ENCODE data around the gene SGCD.

The SGCD gene

DNA sequence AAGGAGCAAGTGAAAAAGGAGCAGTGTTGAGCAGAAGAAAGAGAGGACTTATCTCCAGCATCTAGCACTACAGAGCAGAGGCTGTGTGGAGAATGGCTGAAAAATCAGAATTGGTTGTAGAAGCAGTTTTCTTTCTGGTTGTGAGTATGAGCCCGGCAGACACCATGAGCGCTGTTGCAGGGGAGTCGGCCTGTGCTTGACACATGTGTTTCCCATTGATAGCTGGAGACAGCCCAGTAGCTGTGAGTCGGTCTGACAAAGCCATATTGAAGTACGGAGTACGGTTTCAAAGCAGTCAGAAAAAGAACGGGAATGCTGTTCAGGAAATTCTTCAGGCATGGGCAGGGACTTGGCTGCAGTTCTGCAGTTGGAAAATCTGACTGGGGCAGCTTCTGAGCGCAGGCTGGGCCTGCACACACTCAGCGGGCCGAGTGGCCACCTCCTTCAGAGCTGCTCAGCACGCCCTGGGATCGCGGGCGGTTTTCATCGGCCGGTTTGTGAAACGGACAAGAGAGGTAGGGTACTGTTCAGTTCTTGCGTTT is at the start of gene SGCD:
SGCD (plus strand) TSS at position 447 of the 542 bp plus-strand sequence.
- in situ Hi-C loops (cut with MboI; ENCODE audit: low sequenced_read_pairs) = no loop called here

DNA sequence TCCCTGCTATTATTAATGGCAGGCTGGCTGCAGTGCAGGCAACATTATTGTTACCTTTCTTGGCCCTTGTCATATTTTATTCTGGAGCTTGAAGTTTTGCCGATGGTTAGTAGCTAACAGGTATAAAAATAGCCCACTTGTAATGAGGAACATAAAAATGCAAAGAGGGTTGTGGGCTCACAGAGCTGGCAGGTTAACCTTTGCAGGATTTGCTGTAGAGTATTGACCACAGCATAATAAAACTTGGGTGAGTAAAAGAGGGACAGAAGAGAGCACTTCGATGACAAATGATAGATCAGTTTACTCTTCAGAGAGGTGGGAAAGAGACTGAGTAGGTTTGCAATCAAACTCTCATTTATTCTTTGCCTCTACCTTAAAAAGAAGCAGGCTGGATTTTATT is 49.7 kb upstream of the SGCD start:
- in situ Hi-C loops (cut with MboI; ENCODE audit: low sequenced_read_pairs) = no loop called here

- in situ Hi-C loops (cut with MboI; ENCODE audit: low sequenced_read_pairs) = no loop called here
Observed at GRCh38 chr5:156295431-156295830, 31.5 kb upstream of the SGCD start.

DNA sequence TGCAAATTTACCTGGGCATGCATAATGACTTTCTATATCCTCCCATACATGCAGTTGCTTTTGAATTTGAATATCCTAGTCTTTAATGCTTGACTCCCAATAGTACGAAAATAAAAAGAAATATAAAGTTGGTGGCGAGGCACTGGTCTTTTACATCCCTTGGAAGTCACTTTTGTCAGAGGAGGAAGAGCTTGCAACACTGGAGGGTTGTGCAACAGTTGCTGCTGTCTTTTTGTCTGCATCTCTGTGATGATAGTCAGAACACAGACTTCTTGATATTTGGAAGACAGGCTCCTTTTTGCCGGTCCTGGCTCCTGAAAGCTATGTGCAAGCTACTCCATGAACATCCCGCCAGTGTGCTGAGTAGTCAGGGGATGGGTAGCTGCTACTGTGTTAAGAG is 16.8 kb upstream of the SGCD start:
- in situ Hi-C loops (cut with MboI; ENCODE audit: low sequenced_read_pairs) = no loop called here

DNA sequence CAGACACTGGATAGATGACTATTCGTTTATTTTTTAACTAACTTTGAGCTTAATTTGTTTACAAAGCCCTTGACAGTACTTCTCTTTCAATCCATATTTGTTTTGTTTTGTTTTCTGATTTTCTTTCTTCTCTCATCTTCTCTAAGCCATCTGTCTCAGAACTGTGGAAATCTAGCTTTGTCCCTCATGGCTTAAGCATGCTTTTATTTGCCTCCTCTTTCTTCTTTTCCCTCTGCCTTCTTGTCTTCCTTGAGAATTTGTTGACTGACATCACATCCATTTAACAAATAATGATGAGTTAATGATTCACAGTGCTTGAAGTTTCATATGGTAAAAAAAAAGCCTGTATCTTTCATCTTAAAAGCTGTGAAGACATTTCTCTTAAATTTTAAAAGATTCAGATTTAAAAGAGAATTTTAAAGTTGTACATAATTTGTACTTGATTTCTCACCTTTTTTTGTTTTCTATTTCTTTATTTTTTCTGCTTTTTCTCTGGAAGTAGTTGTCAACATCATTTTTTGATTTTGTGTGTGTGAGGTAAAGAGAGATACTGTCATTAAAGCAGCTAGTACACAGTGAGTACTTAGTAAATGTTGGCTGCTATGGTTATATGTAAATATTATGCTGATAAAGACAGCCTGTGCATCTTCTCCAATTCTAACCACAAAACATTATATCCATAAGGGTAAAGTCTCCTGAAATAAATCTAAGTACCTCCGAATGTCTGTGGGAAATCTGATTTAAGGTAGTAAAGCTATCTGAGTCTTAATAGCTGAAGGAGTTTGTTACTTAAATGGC is 13.9 kb upstream of the SGCD start:
- in situ Hi-C loops (cut with MboI; ENCODE audit: low sequenced_read_pairs) = no loop called here

- in situ Hi-C loops (cut with MboI; ENCODE audit: low sequenced_read_pairs) = no loop called here
Observed at GRCh38 chr5:156314416-156314815, 12.5 kb upstream of the SGCD start.

GRCh38 chr5:156322666-156323065 is 4.3 kb upstream of the SGCD start:
- in situ Hi-C loops (cut with MboI; ENCODE audit: low sequenced_read_pairs) = no loop called here

- in situ Hi-C loops (cut with MboI; ENCODE audit: low sequenced_read_pairs) = no loop called here
Observed at GRCh38 chr5:156327296-156327695, 332 bp downstream of the SGCD start.

GRCh38 chr5:156328161-156328560 is 1.2 kb downstream of the SGCD start:
- in situ Hi-C loops (cut with MboI; ENCODE audit: low sequenced_read_pairs) = no loop called here

GRCh38 chr5:156328766-156329165 is 1.8 kb downstream of the SGCD start:
- in situ Hi-C loops (cut with MboI; ENCODE audit: low sequenced_read_pairs) = no loop called here

- in situ Hi-C loops (cut with MboI; ENCODE audit: low sequenced_read_pairs) = no loop called here
Observed at GRCh38 chr5:156329171-156329611, 2.2 kb downstream of the SGCD start.

DNA sequence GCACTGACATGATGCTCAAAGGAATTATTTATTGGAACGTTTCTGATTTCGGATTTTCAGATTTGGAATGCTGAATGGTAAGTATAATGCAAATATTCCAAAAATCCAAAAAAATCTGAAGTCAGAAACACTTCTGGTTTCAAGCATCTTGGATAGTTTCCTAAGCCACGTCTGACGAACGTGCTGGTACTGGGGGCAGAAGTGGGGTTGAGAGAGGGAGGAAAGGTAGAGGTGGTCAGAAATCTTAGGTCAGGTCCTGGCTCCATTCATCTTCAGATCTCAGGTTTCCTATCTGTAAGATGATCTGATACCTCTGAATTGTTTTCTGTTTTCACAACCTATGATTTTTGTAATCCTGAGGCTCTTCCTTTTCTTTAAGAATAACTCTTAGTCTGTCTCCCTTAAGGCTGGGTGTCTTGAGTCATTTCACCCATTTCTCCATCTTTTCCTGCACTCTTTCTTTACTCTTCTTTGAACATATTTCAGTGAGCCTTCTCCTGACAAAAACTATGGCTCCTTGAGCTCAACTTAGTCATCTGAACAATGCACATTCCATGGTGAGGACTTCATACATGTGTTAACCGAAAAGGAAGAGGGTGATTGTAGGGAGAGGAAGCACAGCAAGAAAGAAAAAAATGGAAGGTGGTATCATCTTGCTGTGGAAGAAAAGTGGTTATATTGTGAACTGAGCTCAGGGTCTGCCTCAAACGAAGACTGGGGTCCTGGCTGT is 3.3 kb downstream of the SGCD start:
- in situ Hi-C loops (cut with MboI; ENCODE audit: low sequenced_read_pairs) = no loop called here

DNA sequence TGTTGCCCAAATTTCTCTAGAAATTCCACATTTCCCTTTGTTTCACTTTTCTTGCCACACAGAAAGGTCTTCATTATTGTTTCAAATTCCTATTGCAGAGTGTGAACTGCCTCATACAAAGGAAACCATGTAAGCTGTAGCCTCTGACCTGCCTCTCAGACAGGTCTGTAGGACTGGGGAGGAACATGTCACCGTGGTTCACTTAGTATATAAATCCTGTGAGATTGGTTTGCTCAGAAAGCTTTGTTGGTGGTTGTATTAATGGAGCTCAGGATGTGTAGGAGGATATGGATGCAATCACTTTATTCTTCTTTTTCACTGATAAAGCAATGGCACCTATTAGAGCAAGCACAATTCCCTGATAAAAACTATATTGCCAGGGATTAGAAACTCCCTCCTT is 4.2 kb downstream of the SGCD start:
- in situ Hi-C loops (cut with MboI; ENCODE audit: low sequenced_read_pairs) = no loop called here

- in situ Hi-C loops (cut with MboI; ENCODE audit: low sequenced_read_pairs) = no loop called here
Observed at GRCh38 chr5:156331845-156332244, 4.9 kb downstream of the SGCD start.

DNA sequence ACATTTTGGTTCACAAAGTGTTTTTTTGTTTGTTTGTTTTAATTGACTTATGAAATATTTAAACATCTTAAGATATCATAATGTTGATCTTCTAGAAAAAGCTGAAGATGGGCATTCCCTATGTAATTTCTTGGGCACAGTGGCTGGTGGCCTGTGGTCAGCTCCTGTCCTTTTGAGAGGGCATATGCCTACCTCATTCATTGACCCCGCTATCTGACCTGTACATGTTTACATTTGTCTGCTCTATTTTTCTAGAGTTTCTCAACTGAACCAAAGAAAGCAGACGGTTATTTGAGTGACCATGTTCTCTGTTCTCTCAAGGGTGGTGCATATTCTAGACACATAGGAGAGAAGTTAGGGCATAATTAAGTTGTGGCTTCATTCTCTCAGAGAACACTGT is 5.3 kb downstream of the SGCD start:
- in situ Hi-C loops (cut with MboI; ENCODE audit: low sequenced_read_pairs) = no loop called here

GRCh38 chr5:156339139-156339841 is 12.3 kb downstream of the SGCD start:
- in situ Hi-C loops (cut with MboI; ENCODE audit: low sequenced_read_pairs) = no loop called here

DNA sequence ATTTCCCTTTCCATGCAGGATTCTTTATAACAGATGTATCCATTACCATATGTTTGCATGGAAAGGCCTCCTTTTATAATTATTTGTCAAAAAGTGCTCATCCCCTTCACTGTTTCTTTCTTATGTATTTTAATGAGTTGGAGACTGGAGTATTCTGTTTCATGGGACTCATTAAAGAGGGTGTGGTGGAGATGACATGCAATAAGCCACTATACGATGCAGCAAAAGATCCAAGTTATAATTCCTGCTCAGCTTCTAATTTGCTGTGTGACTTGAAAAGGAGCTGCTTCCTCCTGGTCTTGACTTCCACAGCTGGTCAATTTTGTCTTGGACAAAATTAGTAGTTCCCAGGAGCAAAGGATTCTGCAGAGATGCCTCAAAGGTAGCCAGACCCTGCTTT is 13.9 kb downstream of the SGCD start:
- in situ Hi-C loops (cut with MboI; ENCODE audit: low sequenced_read_pairs) = no loop called here

DNA sequence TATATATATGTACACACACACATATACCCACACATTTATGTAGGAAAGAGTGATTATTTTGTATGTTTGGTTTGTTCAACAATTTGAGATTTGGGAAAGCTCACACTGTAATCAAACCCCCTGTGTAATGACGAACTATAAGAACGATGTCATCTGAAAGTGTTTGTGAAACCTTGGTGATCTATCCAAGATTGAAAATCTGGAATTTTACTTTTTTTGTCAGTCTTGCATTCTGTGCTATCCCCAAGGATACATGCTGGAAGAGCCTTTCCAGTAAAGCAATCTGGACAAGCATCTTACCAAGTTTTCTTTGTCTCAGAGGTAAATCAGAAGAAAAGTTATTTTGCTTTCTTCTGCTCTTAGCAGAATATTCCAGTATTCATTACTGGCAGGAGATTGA is 23.3 kb downstream of the SGCD start:
- in situ Hi-C loops (cut with MboI; ENCODE audit: low sequenced_read_pairs) = no loop called here

DNA sequence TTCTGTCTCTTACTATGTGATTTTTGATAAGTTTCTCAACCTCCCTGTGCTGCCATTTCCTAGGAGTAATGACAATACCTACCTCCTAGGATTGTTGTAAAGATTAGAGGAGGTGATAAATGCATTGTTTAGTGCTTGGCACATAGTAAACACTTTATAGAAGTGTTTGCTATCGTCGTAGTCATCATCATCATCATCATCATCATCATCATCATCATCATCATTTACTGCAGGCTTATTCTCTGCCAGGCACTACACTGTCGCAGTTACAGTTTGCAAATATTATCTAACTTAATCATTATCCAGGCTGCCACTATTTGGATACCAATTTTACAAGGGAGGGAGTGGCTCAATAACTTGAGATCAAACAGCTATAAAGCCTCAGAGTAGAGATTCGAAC is 24.5 kb downstream of the SGCD start:
- in situ Hi-C loops (cut with MboI; ENCODE audit: low sequenced_read_pairs) = no loop called here

DNA sequence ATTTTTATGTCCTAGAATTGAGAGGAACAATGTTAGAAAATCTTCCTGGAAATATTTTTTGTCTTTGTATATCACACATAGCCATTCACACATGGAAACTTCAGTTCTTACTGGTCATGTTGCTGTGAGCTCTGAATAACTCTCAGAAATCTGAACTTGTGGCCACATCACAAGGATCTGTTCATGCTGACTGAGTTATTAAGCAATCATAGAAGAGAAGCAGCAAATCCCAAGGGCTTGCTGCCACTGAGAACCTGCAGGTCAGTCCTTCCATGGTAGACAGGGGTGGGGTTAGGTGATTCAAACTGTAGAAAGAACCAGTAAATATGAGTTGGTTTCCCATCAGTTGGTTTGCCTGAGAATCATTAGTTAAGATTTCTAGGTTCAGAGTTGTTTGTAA is 27.6 kb downstream of the SGCD start:
- in situ Hi-C loops (cut with MboI; ENCODE audit: low sequenced_read_pairs) = no loop called here

DNA sequence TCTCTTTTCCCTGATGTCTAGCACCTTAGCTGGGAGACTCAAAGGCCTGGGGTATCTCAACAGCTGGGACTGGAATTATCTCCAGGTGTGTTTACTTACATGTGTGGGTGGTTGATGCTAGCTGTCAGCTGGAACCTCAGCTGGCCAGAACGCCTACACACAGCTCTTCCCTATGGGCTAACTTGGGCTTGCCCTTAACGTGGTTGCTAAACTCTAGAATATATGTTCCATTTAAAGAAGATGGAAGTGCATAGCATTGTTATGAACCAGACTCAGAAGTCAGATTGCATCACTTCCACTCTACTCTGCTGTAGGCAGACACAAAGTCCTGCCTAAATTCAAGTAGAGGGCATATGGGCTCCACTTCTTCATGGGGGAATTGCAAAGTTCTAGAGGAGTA is 29.3 kb downstream of the SGCD start:
- in situ Hi-C loops (cut with MboI; ENCODE audit: low sequenced_read_pairs) = no loop called here

Data from HL-60/S4 treated with retinoic acid at 250 ng/mL for 4 days and 3 days (cell line).